Activated CD8-positive, alpha-beta memory T cell treated with anti-CD3 and anti-CD28 coated beads, Interleukin-2, amount 50 U/mL, for 24 hours (primary cell): ENCODE measurements around the gene MT2A.
"Not testable (repeated sequence)": the region's sequence is repeated elsewhere in the genome, so short reads cannot be mapped to it uniquely, and the experiment has no call there.

Experiments
- DNase-seq: peaks from one replicate; pipeline ENCODE4 v3.0.0-alpha.2; 2020; ENCODE audit errors: extremely low read depth

MT2A gene

GRCh38 chr16:56608043-56608875, at the start of gene MT2A:
MT2A (plus strand) TSS chr16:56608584; CDS start chr16:56608656, 72 bp downstream.
- DNase-seq: peak; percentile 78

- DNase-seq: no peak
These were observed 49.3 kb upstream of the MT2A start for GRCh38 chr16:56559109-56559508.

- DNase-seq: no peak
These were observed 47.9 kb upstream of the MT2A start for GRCh38 chr16:56560447-56560846.

- no peak for DNase-seq
These were observed 47.3 kb upstream of the MT2A start for GRCh38 chr16:56561126-56561525.

GRCh38 chr16:56564793-56565477, 43.4 kb upstream of the MT2A start, which contains the start of gene MT4:
MT4 (plus strand) TSS chr16:56565073; CDS start chr16:56565129, 56 bp downstream.
- DNase-seq: no peak

GRCh38 chr16:56569971-56570370, 38.4 kb upstream of the MT2A start:
- DNase-seq: no peak

GRCh38 chr16:56571525-56571924, 36.9 kb upstream of the MT2A start:
- DNase-seq: no peak

GRCh38 chr16:56574625-56575024, 33.8 kb upstream of the MT2A start:
- no peak for DNase-seq

GRCh38 chr16:56576585-56577299, 31.6 kb upstream of the MT2A start:
- peak; percentile 63 for DNase-seq

GRCh38 chr16:56577300-56577625, 31.1 kb upstream of the MT2A start:
- DNase-seq: no peak

- DNase-seq: no peak
These were observed 27.9 kb upstream of the MT2A start for GRCh38 chr16:56580391-56581048.

- DNase-seq: not testable (repeated sequence)
These were observed 25.5 kb upstream of the MT2A start for GRCh38 chr16:56582911-56583310.

- no peak for DNase-seq
These were observed 24.8 kb upstream of the MT2A start for GRCh38 chr16:56583351-56584168.

- DNase-seq: no peak
These were observed 24.1 kb upstream of the MT2A start for GRCh38 chr16:56584276-56584675.

GRCh38 chr16:56588781-56589140, 19.6 kb upstream of the MT2A start:
- no peak for DNase-seq

GRCh38 chr16:56589141-56590039, 19.0 kb upstream of the MT2A start, which contains the start of gene MT3:
MT3 (plus strand) TSS chr16:56589528; CDS start chr16:56589591, 63 bp downstream.
- no peak for DNase-seq

- no peak for DNase-seq
These were observed 16.9 kb upstream of the MT2A start for GRCh38 chr16:56591377-56592060.

- no peak for DNase-seq
These were observed 14.7 kb upstream of the MT2A start for GRCh38 chr16:56593573-56594291.

GRCh38 chr16:56594292-56594619, 14.1 kb upstream of the MT2A start:
- DNase-seq: no peak
